ENCODE results near the gene CDR2L.

DNA sequence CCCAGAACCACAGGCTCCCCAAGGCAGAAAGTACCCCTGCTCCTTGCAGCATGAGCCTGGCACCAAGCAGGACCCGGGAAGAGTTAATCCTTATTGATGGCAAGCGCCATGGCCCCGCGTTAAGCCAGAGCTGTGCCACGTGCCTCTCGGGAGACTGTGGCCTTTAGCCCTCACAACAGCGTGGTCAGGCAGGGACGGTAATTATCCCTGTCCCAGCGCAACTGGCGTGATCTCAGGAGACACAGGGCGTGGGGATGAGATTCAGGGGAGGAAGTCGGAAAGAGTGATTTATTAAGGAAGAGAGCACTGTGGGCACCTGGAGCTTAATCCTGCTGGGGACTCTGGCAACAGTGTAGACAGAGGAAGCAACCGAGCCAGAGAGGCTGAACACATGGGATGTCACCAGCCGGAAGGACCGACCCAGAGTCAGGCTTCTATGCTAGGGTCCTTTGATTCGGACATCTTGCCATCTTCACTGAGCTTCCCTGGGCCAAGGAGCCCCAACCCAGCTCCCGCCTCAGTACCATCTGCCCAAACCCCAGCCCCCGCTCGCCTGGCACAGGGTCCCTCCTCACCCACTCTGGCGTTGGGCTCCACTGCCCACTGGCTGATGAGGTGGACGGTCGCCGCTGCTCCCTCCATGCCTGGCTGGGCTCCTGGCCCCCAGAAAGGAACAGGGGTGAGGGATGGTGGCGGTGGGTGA, 34.9 kb upstream of the CDR2L start:
- TF ChIP-seq, protein P1, sequence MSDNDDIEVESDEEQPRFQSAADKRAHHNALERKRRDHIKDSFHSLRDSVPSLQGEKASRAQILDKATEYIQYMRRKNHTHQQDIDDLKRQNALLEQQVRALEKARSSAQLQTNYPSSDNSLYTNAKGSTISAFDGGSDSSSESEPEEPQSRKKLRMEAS (IDR thresholded peaks at IDR 0.05; ENCODE audit: low read depth, low read length), result no peak
- TF ChIP-seq, protein P2, sequence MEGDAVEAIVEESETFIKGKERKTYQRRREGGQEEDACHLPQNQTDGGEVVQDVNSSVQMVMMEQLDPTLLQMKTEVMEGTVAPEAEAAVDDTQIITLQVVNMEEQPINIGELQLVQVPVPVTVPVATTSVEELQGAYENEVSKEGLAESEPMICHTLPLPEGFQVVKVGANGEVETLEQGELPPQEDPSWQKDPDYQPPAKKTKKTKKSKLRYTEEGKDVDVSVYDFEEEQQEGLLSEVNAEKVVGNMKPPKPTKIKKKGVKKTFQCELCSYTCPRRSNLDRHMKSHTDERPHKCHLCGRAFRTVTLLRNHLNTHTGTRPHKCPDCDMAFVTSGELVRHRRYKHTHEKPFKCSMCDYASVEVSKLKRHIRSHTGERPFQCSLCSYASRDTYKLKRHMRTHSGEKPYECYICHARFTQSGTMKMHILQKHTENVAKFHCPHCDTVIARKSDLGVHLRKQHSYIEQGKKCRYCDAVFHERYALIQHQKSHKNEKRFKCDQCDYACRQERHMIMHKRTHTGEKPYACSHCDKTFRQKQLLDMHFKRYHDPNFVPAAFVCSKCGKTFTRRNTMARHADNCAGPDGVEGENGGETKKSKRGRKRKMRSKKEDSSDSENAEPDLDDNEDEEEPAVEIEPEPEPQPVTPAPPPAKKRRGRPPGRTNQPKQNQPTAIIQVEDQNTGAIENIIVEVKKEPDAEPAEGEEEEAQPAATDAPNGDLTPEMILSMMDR (IDR thresholded peaks at IDR 0.05; ENCODE audit: low read depth, low read length), result no peak
- TF ChIP-seq POLR2A (IDR thresholded peaks at IDR 0.05; ENCODE audit: extremely low read depth, insufficient read length), result no peak
